OCI-LY7 (cell line): ENCODE data around the gene PTPRE. TPM values are rescaled to one million over a fixed set of nuclear protein-coding genes. Genes with fewer than 3 reads are reported as not detected.

Experiments
- BruUV-seq: library from RNA; stranded (reverse); fragments of 400-500 nt; replicated peaks from 2 replicates; lab custom pipeline; 2021; lab: Mats Ljungman, UMichigan
- CTCF ChIA-PET: fragments of 300-600 bp; sonication (Branson Sonifier 250); formaldehyde crosslinking; loops from one replicate; lab custom pipeline; 2022; ENCODE audit warnings: antibody characterized with exemption; ENCODE audit not compliant: unreplicated experiment; lab: Charles Lee
- POLR2A ChIA-PET: fragments of 300-600 bp; sonication (Branson Sonifier 250); formaldehyde crosslinking; loops from one replicate; lab custom pipeline; 2022; ENCODE audit warnings: antibody characterized with exemption; lab: Charles Lee
- DNase-seq: peaks from one replicate; pipeline ENCODE4 v3.0.0-alpha.2; 2015; ENCODE audit warnings: low spot score
- H2AFZ ChIP-seq: fragments of 200-600 bp; sonication (generic), shearing (Covaris generic); 2 replicates; pipeline ENCODE4 v1.6.1; 2014; ENCODE audit warnings: mild to moderate bottlenecking, antibody characterized with exemption, low read length, moderate library complexity
- H3K27ac ChIP-seq: fragments of 200-600 bp; sonication (generic); 2 replicates; pipeline ENCODE4 v1.5.1; 2014; ENCODE audit warnings: mixed run types, low read depth, mild to moderate bottlenecking, moderate library complexity, low read length, inconsistent platforms; ENCODE audit not compliant: poor library complexity, severe bottlenecking
- H3K36me3 ChIP-seq: fragments of 200-600 bp; sonication (generic); 2 replicates; pipeline ENCODE4 v1.6.1; 2014; ENCODE audit warnings: mild to moderate bottlenecking, antibody characterized with exemption, low read length, moderate library complexity, mixed read lengths; ENCODE audit not compliant: insufficient read depth
- H3K4me1 ChIP-seq: fragments of 200-600 bp; sonication (generic); 2 replicates; pipeline ENCODE4 v1.5.1; 2014; ENCODE audit warnings: mild to moderate bottlenecking, low read length; ENCODE audit not compliant: insufficient read depth, poor library complexity, severe bottlenecking
- H3K4me2 ChIP-seq: fragments of 200-600 bp; sonication (generic); 2 replicates; pipeline ENCODE4 v1.6.1; 2014; ENCODE audit warnings: mild to moderate bottlenecking, low read length
- H3K4me3 ChIP-seq: fragments of 200-600 bp; sonication (generic); 2 replicates; pipeline ENCODE4 v1.5.1; 2014; ENCODE audit warnings: mild to moderate bottlenecking, low read depth, low read length; ENCODE audit not compliant: poor library complexity, severe bottlenecking
- H3K79me2 ChIP-seq: fragments of 200-600 bp; sonication (generic); 2 replicates; pipeline ENCODE4 v1.6.1; 2016; ENCODE audit warnings: low read depth, mild to moderate bottlenecking, low read length, moderate library complexity, mixed read lengths; ENCODE audit not compliant: insufficient read depth
- H3K9me2 ChIP-seq: fragments of 200-600 bp; sonication (generic); 2 replicates; pipeline ENCODE4 v1.6.1; 2016; ENCODE audit warnings: mild to moderate bottlenecking, low read length, mixed read lengths; ENCODE audit not compliant: insufficient read depth
- H3K9me3 ChIP-seq: fragments of 200-600 bp; sonication (generic); 2 replicates; pipeline ENCODE4 v1.6.1; 2014; ENCODE audit warnings: mild to moderate bottlenecking, mixed run types, low read length, mixed read lengths
- H4K20me1 ChIP-seq: fragments of 200-600 bp; sonication (generic); 2 replicates; pipeline ENCODE4 v1.6.1; 2014; ENCODE audit warnings: mild to moderate bottlenecking, antibody characterized with exemption, low read length, moderate library complexity, mixed read lengths; ENCODE audit not compliant: insufficient read depth
- EZH2phosphoT487 ChIP-seq: fragments of 200-600 bp; sonication (generic); IDR thresholded peaks from 2 replicates; pipeline ENCODE4 v1.6.1; 2018; ENCODE audit warnings: low read depth, borderline replicate concordance, mild to moderate bottlenecking, mixed run types, antibody characterized with exemption, low read length, moderate library complexity, mixed read lengths
- intact Hi-C: fragments of 100-400 bp; cut with micrococcal nuclease; formaldehyde crosslinking; loops from one replicate; pipeline ENCODE4 v1.10.0; 2022; ENCODE audit not compliant: unreplicated experiment
- total RNA-seq, 2 experiments: library from RNA; depleted of rRNA in 1 of 2; stranded (reverse); fragments of >200 nt in 1 of 2; shearing (Covaris generic) in 1 of 2; gene quantifications; 2 replicates each; pipeline ENCODE4 v1.2.3, GENCODE V29; 2014 to 2022
- TF ChIP-seq, protein P1 (sequence below): fragments of 200-600 bp; sonication (generic); conservative IDR thresholded peaks from 2 replicates; pipeline ENCODE4 v1.5.1; 2014; ENCODE audit warnings: mild to moderate bottlenecking, antibody characterized with exemption, low read length, moderate library complexity, mixed read lengths

Gene PTPRE
- total RNA-seq, 2 experiments from 2014 or later, result 6.8 to 8.3 TPM

DNA sequence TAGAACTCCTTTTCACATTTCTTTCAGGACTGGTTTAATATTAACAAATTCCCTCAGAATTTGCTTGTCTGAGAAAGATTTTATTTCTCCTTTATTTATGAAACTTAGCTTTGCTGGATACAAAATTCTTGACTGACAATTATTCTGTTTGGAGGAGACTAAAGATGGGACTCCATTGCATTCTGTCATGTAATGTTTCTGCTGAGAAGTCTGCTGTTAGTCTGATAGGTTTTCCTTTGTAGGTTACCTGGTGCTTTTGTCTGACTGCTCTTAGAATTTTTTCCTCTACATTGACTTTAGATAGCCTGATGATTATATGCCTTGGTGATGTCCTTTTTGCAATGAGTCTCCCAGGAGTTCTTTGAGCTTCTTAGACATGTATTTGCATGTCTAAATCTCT is 37.6 kb upstream of the PTPRE start:
- Histone ChIP-seq H3K9me3 (peaks cover 11% of the 10 kb centered on the region; the same call in 1 of the 2 replicates), H4K20me1 (no peaks in the 10 kb centered on the region), H3K4me1 (no peaks in the 10 kb centered on the region), H3K36me3 (no peaks in the 10 kb centered on the region), H2AFZ (no peak overlapping the region), H3K4me3 (no peak overlapping the region), H3K9me2 (no peaks in the 10 kb centered on the region), H3K79me2 (no peaks in the 10 kb centered on the region), H3K4me2 (no peak overlapping the region), H3K27ac (no peak overlapping the region)
- no TSS peak for BruUV-seq
- ChIA-PET CTCF (no interaction called here), POLR2A (no interaction called here)
- intact Hi-C loops, result no loop called here
- DNase-seq, result no peak
- TF ChIP-seq EZH2phosphoT487, result no peak
- TF ChIP-seq, protein P1, sequence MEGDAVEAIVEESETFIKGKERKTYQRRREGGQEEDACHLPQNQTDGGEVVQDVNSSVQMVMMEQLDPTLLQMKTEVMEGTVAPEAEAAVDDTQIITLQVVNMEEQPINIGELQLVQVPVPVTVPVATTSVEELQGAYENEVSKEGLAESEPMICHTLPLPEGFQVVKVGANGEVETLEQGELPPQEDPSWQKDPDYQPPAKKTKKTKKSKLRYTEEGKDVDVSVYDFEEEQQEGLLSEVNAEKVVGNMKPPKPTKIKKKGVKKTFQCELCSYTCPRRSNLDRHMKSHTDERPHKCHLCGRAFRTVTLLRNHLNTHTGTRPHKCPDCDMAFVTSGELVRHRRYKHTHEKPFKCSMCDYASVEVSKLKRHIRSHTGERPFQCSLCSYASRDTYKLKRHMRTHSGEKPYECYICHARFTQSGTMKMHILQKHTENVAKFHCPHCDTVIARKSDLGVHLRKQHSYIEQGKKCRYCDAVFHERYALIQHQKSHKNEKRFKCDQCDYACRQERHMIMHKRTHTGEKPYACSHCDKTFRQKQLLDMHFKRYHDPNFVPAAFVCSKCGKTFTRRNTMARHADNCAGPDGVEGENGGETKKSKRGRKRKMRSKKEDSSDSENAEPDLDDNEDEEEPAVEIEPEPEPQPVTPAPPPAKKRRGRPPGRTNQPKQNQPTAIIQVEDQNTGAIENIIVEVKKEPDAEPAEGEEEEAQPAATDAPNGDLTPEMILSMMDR, result no peak

DNA sequence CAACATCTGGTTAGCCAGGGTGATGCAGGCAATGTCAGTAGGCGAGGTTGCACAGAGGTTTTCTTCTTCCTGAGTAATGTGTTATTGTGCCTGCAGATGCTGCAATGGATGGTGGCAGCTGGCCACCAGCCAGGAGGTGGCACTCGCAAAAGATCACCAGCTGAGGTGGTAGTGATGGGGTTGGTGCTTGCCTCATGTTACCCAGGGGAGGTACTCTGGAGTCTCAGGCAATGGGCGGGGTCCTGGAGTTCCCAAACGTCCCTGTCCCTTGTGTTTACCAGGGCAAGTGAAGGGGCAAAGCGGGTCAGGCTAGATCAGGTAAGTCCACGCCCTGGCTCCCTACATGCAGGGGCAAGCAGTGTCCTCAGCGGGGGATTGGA is 35.3 kb upstream of the PTPRE start:
- BruUV-seq, result no TSS peak
- Histone ChIP-seq H3K4me2 (no peak overlapping the region), H3K4me1 (no peaks in the 10 kb centered on the region), H3K9me2 (no peaks in the 10 kb centered on the region), H2AFZ (no peak overlapping the region), H3K9me3 (peaks cover 11% of the 10 kb centered on the region; the same call in 1 of the 2 replicates), H3K4me3 (no peak overlapping the region), H3K27ac (no peak overlapping the region), H3K36me3 (no peaks in the 10 kb centered on the region), H3K79me2 (no peaks in the 10 kb centered on the region), H4K20me1 (no peaks in the 10 kb centered on the region)
- intact Hi-C loops, result no loop called here
- CTCF ChIA-PET, result no interaction called here
- no peak for DNase-seq
- POLR2A ChIA-PET, result no interaction called here
- TF ChIP-seq, protein P1, result no peak
- no peak for TF ChIP-seq EZH2phosphoT487

DNA sequence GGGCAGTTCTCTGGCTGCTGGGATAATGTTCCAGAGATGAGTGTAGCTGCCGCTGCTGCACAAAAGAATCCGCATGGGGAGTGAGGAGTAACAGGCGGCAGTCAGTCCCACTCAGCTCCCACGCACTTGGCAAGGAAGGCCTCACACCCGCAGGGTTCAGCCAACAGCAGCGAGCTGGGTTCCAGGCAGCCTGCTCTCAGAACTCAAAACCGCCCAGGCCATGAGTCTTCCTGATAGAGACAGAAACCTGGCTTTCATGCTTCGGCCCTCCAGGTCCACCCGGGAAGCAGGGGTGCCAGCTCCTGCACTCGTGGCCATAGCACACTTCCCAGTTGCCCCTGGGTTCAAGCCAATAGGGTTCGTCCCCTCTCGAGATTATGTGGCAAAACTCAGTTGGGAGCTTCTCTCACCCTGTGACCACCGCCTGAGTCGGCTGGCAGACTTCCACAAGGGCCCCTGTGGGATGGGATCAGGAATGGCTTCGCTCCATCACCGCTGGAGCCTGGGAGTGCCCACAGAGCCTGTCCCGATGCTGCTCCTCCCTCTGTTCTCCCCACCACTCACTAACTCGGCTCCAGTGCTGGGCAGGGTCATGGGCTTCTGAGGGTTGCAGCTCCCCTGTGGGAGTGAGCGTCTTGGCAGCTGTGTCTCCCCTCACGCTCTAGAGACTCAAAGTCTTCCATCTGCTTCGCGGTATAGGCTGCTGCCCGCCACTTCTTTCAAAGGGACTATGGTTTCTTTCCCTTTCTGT is 34.7 kb upstream of the PTPRE start:
- ChIA-PET CTCF (no interaction called here), POLR2A (no interaction called here)
- no peak overlapping the region for H2AFZ ChIP-seq

More for the DNA sequence above, 34.7 kb upstream of the PTPRE start:
- Histone ChIP-seq H3K79me2 (no peaks in the 10 kb centered on the region), H3K9me2 (no peaks in the 10 kb centered on the region), H3K9me3 (peaks cover 11% of the 10 kb centered on the region; the same call in 1 of the 2 replicates), H3K4me3 (no peak overlapping the region), H3K36me3 (no peaks in the 10 kb centered on the region), H3K27ac (no peak overlapping the region), H3K4me1 (no peaks in the 10 kb centered on the region), H3K4me2 (no peak overlapping the region), H4K20me1 (no peaks in the 10 kb centered on the region)
- no peak for TF ChIP-seq EZH2phosphoT487
- TF ChIP-seq, protein P1, result no peak
- DNase-seq, result no peak
- intact Hi-C loops, result no loop called here
- no TSS peak for BruUV-seq
